ENCODE data around the gene RELN. TPM values are rescaled to one million over a fixed set of nuclear protein-coding genes. Genes with fewer than 3 reads are reported as not detected.

Gene RELN
- total and polyA plus RNA-seq, 2 donors (not counting 1 experiment from before 2014, with no cell fraction given), result not detected

DNA sequence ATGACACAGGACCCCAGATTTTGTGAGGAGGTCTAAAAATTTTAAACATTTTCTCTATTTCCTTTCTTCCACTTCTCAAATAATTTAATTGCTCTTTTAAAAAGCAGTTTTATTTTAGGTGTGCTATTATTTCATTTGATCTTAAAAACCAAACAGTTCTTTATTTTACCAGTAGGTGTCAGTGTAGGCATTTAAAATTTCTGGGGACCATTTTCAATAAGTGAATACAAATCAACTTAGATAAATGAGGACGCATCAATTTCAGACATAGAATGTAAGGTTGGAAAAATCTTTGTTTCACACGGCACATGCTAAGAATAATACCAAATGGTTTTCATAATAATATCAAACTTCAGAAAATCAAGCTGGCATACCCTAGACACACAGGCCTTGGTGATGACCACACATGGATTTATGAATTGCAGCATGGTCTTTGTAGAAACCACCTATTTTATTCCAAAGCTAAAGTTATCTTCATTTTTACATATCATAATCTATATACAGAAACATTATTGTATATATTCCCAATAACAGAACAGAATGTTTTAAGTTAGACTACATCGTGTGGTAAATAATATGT lies 415.9 kb downstream of the RELN start:
- Mint-ChIP-seq H3K27me3 (peaks cover 15% of the 10 kb centered on the region), H3K4me3 (no peak overlapping the region), H3K4me1 (no peaks in the 10 kb centered on the region), H3K27ac (no peak overlapping the region), H3K9me3 (ENCODE audit: insufficient read depth) (no peaks in the 10 kb centered on the region)
- Histone ChIP-seq H3K4me1 (ENCODE audit: control insufficient read depth in 2 of 2, insufficient read depth in 2 of 2, low read length in 2 of 2) (no peaks in the 10 kb centered on the region), H3K9ac (ENCODE audit: low read length) (no peak overlapping the region), H3K79me2 (ENCODE audit: control insufficient read depth, insufficient read depth, low read length) (no peaks in the 10 kb centered on the region), H4K20me1 (ENCODE audit: control insufficient read depth, insufficient read depth, low read length, poor library complexity, severe bottlenecking) (no peaks in the 10 kb centered on the region), H3K9me3 (ENCODE audit: control extremely low read depth in 1 of 3, control insufficient read depth in 2 of 3, insufficient read depth in 1 of 3, low read length in 2 of 3) (no peaks in the 10 kb centered on the region), H3K4me3 (ENCODE audit: control extremely low read depth in 1 of 5, extremely low read depth in 1 of 5, insufficient read depth in 1 of 5, low read depth in 2 of 5, low read length in 4 of 5) (no peak overlapping the region), H3K36me3 (replicated peaks in 1 of 2; ENCODE audit: control extremely low read depth in 1 of 2, control insufficient read depth in 1 of 2, extremely low read depth in 1 of 2, insufficient read depth in 2 of 2, low read length in 1 of 2) (no peaks in the 10 kb centered on the region), H3K27ac (ENCODE audit: low read length in 2 of 2) (no peak overlapping the region), H3K4me2 (replicated peaks; ENCODE audit: low read depth, low read length, poor library complexity, severe bottlenecking) (no peak overlapping the region), H2AFZ (ENCODE audit: insufficient read depth, low read depth, low read length, poor library complexity, severe bottlenecking) (no peak overlapping the region), H3K27me3 (replicated peaks in 1 of 4; ENCODE audit: control extremely low read depth in 1 of 4, control insufficient read depth in 3 of 4, insufficient read depth in 4 of 4, low read length in 3 of 4) (no peaks in the 10 kb centered on the region)
- TF ChIP-seq, protein P1, sequence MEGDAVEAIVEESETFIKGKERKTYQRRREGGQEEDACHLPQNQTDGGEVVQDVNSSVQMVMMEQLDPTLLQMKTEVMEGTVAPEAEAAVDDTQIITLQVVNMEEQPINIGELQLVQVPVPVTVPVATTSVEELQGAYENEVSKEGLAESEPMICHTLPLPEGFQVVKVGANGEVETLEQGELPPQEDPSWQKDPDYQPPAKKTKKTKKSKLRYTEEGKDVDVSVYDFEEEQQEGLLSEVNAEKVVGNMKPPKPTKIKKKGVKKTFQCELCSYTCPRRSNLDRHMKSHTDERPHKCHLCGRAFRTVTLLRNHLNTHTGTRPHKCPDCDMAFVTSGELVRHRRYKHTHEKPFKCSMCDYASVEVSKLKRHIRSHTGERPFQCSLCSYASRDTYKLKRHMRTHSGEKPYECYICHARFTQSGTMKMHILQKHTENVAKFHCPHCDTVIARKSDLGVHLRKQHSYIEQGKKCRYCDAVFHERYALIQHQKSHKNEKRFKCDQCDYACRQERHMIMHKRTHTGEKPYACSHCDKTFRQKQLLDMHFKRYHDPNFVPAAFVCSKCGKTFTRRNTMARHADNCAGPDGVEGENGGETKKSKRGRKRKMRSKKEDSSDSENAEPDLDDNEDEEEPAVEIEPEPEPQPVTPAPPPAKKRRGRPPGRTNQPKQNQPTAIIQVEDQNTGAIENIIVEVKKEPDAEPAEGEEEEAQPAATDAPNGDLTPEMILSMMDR (IDR thresholded peaks at IDR 0.05), result peak; percentile 84
- TF ChIP-seq EZH2 (IDR thresholded peaks at IDR 0.05; ENCODE audit: borderline replicate concordance, insufficient read depth, low read depth, low read length, poor library complexity, severe bottlenecking), result no peak
- no CpG with 5 or more reads among the region's 3 CpGs for WGBS (ENCODE audit: insufficient coverage)
- ChIA-PET CTCF (interaction anchor here (0.6 to 5.4 kb wide), 10 partner anchors 9 to 1853 kb away, joined by 3 to 37 read pairs (median 4); no protein-coding TSS in a partner anchor), POLR2A (no interaction called here)
- intact Hi-C loops (cut with micrococcal nuclease), result loop anchor here (5.0 to 10.0 kb wide), 2 partner anchors 584 to 1271 kb away; no protein-coding TSS in a partner anchor
- ATAC-seq (ENCODE audit: low read depth) (no peak), DNase-seq (peak; percentile 43)

DNA sequence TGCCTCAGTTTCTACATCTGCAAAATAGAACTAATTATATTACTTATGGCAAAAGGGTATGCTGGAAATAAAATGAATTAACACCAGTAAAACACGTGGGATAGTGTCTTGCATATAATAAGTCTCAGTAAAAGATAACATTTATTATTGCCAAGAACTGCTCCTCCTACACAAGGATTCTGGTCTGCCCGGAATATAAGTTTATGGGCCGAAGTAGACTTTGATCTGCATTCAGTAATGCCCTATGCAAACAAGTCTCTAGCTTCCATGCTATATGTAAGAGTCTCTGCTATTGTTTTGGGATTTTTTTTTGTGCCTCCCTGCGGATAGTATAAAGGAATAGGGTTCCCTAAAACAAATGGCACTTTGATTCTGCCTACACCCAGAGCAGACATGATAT lies 417.9 kb downstream of the RELN start:
- Histone ChIP-seq H3K27me3 (replicated peaks in 1 of 4; ENCODE audit: control extremely low read depth in 1 of 4, control insufficient read depth in 3 of 4, insufficient read depth in 4 of 4, low read length in 3 of 4) (no peaks in the 10 kb centered on the region), H3K4me2 (replicated peaks; ENCODE audit: low read depth, low read length, poor library complexity, severe bottlenecking) (no peak overlapping the region), H4K20me1 (ENCODE audit: control insufficient read depth, insufficient read depth, low read length, poor library complexity, severe bottlenecking) (no peaks in the 10 kb centered on the region), H3K9me3 (ENCODE audit: control extremely low read depth in 1 of 3, control insufficient read depth in 2 of 3, insufficient read depth in 1 of 3, low read length in 2 of 3) (no peaks in the 10 kb centered on the region), H3K36me3 (replicated peaks in 1 of 2; ENCODE audit: control extremely low read depth in 1 of 2, control insufficient read depth in 1 of 2, extremely low read depth in 1 of 2, insufficient read depth in 2 of 2, low read length in 1 of 2) (no peaks in the 10 kb centered on the region), H3K9ac (ENCODE audit: low read length) (no peak overlapping the region), H2AFZ (ENCODE audit: insufficient read depth, low read depth, low read length, poor library complexity, severe bottlenecking) (no peak overlapping the region), H3K79me2 (ENCODE audit: control insufficient read depth, insufficient read depth, low read length) (no peaks in the 10 kb centered on the region), H3K27ac (ENCODE audit: low read length in 2 of 2) (no peak overlapping the region), H3K4me3 (ENCODE audit: control extremely low read depth in 1 of 5, extremely low read depth in 1 of 5, insufficient read depth in 1 of 5, low read depth in 2 of 5, low read length in 4 of 5) (no peak overlapping the region), H3K4me1 (ENCODE audit: control insufficient read depth in 2 of 2, insufficient read depth in 2 of 2, low read length in 2 of 2) (no peaks in the 10 kb centered on the region)
- no peak overlapping the region for H3K27ac Mint-ChIP-seq
- H3K4me1 Mint-ChIP-seq, result no peaks in the 10 kb centered on the region
- DNase-seq, result no peak
- WGBS (ENCODE audit: insufficient coverage), result 100% methylated on average over 1 of the region's 4 CpGs
- H3K4me3 Mint-ChIP-seq, result no peak overlapping the region
- ChIA-PET POLR2A (no interaction called here), CTCF (interaction anchor here (0.7 to 5.4 kb wide), 3 partner anchors 25 to 1348 kb away, joined by 3 to 37 read pairs (median 3); no protein-coding TSS in a partner anchor)
- H3K9me3 Mint-ChIP-seq (ENCODE audit: insufficient read depth), result no peaks in the 10 kb centered on the region
- TF ChIP-seq EZH2 (IDR thresholded peaks at IDR 0.05; ENCODE audit: borderline replicate concordance, insufficient read depth, low read depth, low read length, poor library complexity, severe bottlenecking), result no peak
- TF ChIP-seq, protein P1 (IDR thresholded peaks at IDR 0.05), result no peak
- no peak for ATAC-seq (ENCODE audit: low read depth)
- H3K27me3 Mint-ChIP-seq, result peaks cover 17% of the 10 kb centered on the region
- intact Hi-C loops (cut with micrococcal nuclease), result loop anchor here (5.0 to 10.0 kb wide), 2 partner anchors 586 to 1273 kb away; no protein-coding TSS in a partner anchor

Measured in B cell (primary cell).